ENCODE results near the gene UGGT2.

The UGGT2 gene, protein sequence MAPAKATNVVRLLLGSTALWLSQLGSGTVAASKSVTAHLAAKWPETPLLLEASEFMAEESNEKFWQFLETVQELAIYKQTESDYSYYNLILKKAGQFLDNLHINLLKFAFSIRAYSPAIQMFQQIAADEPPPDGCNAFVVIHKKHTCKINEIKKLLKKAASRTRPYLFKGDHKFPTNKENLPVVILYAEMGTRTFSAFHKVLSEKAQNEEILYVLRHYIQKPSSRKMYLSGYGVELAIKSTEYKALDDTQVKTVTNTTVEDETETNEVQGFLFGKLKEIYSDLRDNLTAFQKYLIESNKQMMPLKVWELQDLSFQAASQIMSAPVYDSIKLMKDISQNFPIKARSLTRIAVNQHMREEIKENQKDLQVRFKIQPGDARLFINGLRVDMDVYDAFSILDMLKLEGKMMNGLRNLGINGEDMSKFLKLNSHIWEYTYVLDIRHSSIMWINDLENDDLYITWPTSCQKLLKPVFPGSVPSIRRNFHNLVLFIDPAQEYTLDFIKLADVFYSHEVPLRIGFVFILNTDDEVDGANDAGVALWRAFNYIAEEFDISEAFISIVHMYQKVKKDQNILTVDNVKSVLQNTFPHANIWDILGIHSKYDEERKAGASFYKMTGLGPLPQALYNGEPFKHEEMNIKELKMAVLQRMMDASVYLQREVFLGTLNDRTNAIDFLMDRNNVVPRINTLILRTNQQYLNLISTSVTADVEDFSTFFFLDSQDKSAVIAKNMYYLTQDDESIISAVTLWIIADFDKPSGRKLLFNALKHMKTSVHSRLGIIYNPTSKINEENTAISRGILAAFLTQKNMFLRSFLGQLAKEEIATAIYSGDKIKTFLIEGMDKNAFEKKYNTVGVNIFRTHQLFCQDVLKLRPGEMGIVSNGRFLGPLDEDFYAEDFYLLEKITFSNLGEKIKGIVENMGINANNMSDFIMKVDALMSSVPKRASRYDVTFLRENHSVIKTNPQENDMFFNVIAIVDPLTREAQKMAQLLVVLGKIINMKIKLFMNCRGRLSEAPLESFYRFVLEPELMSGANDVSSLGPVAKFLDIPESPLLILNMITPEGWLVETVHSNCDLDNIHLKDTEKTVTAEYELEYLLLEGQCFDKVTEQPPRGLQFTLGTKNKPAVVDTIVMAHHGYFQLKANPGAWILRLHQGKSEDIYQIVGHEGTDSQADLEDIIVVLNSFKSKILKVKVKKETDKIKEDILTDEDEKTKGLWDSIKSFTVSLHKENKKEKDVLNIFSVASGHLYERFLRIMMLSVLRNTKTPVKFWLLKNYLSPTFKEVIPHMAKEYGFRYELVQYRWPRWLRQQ (N-terminal part only)

DNA sequence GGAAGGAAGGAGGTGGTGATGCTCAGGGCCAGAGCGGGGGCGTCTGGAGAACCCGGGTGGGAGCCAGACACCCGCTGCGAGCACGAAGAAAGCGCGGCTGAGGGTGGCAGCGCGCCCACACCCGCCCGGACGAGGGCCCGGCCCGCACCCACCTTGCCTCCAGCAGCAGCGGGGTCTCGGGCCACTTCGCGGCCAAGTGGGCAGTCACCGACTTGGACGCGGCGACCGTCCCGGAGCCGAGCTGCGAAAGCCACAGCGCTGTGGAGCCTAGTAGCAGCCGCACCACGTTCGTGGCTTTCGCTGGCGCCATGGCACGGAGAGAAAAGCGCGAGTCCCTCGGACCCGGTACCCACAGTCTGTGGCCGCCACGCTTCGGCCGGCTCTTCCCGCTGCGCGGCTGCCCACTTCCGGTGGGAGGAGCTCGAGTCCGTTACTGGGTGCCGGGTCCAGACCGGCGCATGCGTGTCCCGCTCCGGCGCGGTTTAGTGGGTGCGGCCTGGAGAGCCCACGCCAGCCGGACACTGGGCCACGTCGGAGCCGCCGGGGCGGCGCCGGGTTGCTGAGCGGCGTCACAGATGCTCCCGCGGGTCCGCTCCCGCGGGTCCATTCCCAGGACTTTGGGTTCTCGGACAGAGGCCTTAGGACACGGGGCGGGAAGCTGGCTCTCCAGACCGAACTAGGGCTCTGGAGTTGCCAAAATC, at the start of gene UGGT2:
Gene UGGT2 (minus strand): TSS at position 399 of the 701 bp plus-strand sequence. CDS start 89 bp downstream, at position 310.
- ChIA-PET POLR2A (interaction anchor here (1.0 to 1.4 kb wide), 2 partner anchors 19 to 26 kb away, joined by 3 to 5 read pairs; no protein-coding TSS in a partner anchor), CTCF (interaction anchor here (0.8 to 1.7 kb wide), 5 partner anchors 9 to 765 kb away, joined by 3 to 9 read pairs (median 4); no protein-coding TSS in a partner anchor)
- DNase-seq (ENCODE audit: low read depth, low spot score): peak; percentile 57
- TF ChIP-seq, protein P1, sequence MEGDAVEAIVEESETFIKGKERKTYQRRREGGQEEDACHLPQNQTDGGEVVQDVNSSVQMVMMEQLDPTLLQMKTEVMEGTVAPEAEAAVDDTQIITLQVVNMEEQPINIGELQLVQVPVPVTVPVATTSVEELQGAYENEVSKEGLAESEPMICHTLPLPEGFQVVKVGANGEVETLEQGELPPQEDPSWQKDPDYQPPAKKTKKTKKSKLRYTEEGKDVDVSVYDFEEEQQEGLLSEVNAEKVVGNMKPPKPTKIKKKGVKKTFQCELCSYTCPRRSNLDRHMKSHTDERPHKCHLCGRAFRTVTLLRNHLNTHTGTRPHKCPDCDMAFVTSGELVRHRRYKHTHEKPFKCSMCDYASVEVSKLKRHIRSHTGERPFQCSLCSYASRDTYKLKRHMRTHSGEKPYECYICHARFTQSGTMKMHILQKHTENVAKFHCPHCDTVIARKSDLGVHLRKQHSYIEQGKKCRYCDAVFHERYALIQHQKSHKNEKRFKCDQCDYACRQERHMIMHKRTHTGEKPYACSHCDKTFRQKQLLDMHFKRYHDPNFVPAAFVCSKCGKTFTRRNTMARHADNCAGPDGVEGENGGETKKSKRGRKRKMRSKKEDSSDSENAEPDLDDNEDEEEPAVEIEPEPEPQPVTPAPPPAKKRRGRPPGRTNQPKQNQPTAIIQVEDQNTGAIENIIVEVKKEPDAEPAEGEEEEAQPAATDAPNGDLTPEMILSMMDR (IDR thresholded peaks at IDR 0.05; ENCODE audit: insufficient read depth, low read length, missing control alignments): no peak
- peak within 1 kb of the TSS; percentile 99 for H3K4me3 ChIP-seq (ENCODE audit: low read depth, low read length)

DNA sequence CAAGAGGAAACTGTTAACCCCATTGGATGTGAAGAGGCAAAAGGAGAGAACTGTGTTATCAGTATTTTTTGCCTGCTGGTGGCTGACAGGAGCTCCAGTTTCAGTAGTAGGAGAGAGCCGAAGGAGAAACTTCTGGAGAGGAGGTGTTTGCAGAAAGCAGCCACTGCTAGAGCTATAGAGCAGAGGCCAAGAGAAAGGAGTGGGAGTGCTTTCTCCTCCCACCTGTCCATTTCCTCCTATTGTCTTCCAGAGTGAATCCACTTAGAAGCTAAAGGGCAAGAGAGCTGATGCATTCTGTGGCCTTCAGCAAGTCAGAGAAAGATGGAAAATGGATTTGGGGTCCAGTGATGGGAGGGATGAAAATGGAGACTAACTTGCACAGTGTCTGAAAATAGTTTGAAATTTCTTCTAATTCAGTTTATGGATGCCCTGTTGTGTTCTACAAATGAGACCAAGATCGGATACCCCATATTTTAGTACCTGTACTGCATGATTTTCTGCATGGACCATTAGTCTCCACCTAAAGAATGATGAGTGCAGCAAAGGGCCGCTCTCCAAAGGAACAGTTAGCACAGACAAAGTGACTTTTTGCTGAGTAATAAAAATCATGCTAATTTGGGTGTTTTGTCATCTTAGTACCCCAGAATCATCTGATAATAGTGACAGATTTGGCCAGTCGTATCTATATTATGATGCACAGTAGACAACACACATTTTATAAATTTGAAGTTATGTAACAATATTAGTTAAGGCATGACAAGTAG, 47.4 kb upstream of the UGGT2 start:
- CTCF ChIA-PET: no interaction called here
- TF ChIP-seq, protein P1 (IDR thresholded peaks at IDR 0.05; ENCODE audit: insufficient read depth, low read length, missing control alignments): no peak
- no peak for DNase-seq (ENCODE audit: low read depth, low spot score)
- no peak overlapping the region for H3K4me3 ChIP-seq (ENCODE audit: low read depth, low read length)
- POLR2A ChIA-PET: no interaction called here

DNA sequence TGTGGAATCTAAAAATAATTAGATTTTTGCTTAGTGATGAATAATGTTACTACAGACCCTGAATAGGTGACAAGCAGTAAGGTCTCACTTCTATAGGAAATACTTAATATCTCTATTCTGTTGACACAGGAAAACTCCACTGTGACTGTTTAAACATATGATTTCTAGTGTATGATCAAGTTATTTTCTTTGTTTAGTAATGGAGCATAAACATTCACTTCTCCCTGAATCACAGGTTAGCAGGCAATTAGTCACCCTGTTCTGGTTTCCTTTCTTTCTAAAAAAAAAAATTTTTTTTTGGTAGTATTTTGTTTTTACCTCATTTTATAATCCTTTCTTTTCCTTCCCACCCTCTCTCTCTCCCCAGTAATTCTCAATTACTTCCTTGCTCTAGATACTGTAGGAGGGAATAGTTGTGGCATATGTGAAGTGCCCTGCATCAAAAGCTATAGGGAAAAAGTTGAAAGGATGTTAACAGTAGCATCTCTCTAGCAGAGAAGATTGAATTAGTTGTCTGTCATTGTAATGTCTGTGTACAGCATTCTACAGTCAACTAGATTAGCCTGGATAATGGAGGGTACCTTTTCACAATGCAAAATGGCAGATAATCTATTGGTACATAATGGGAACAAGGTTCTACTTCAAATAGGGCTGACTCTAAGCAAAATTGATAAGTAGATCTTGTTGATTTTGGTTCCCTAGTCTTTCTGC, 40.2 kb upstream of the UGGT2 start:
- DNase-seq (ENCODE audit: low read depth, low spot score): no peak
- TF ChIP-seq, protein P1 (IDR thresholded peaks at IDR 0.05; ENCODE audit: insufficient read depth, low read length, missing control alignments): no peak
- ChIA-PET POLR2A (no interaction called here), CTCF (no interaction called here)
- H3K4me3 ChIP-seq (ENCODE audit: low read depth, low read length): no peak overlapping the region

DNA sequence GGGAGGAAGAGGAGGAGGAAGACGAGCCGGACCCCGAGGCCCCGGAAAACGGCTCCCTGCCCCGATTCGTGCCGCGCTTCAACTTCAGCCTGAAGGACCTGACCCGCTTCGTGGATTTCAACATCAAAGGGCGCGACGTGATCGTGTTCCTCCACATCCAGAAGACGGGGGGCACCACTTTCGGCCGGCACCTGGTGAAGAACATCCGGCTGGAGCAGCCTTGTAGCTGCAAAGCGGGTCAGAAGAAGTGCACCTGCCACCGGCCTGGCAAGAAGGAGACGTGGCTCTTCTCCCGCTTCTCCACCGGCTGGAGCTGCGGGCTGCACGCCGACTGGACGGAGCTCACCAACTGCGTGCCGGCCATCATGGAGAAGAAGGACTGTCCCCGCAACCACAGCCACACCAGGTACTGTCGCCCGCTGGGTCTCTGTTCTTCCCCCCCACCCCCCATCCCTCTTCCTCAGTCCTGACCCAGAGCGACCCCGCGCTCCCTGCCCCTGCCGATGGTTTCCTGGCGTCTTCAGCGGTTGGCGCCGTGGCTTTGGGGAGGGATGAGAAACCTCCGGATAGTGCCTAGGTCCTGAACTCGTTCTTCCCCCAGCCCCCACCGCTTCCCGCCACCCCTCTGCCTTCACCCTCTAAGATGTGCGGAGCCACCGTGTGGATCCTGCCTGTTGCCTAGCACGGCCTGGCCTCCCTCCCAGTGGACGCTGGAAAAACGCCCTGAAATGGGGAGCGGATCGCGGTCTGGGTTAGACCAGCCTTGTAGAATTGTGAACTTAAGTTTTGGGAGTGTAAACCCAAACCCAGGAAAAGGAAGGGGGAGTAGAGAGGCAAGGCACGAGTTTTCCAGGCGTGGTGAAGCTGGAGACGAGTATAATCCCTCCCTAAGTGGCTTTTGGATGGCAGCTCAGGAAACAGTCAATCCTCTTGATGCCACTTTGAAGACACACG, 38.2 kb upstream of the UGGT2 start:
- no peak for DNase-seq (ENCODE audit: low read depth, low spot score)
- ChIA-PET CTCF (no interaction called here), POLR2A (no interaction called here)
- TF ChIP-seq, protein P1 (IDR thresholded peaks at IDR 0.05; ENCODE audit: insufficient read depth, low read length, missing control alignments): no peak
- H3K4me3 ChIP-seq (ENCODE audit: low read depth, low read length): no peak overlapping the region; the same call in 1 of the 2 replicates

Measured in AG04449 (cell line).